Keratinocyte (primary cell): Measurements from ENCODE around the gene MRPS16.

Experiments
- EZH2 ChIP-seq: IDR thresholded peaks from one replicate; pipeline ENCODE4 v1.6.1; 2012; ENCODE audit warnings: inconsistent platforms, mild to moderate bottlenecking, low read length, moderate library complexity
- TF ChIP-seq, protein P1 (sequence below), 3 experiments: IDR thresholded peaks in 1 of 3; conservative IDR thresholded peaks in 1 of 3; optimal IDR thresholded peaks in 1 of 3; 2 replicates in 2 of 3; 3 replicates in 1 of 3; pipeline versions ENCODE3 to v1.5.1; 2011; ENCODE audit warnings: low read length in 3 of 3, mild to moderate bottlenecking in 3 of 3, moderate library complexity in 2 of 3, control low read depth in 1 of 3, inconsistent platforms in 1 of 3; ENCODE audit not compliant: insufficient read depth in 2 of 3; ENCODE audit errors: extremely low read depth in 1 of 3

DNA sequence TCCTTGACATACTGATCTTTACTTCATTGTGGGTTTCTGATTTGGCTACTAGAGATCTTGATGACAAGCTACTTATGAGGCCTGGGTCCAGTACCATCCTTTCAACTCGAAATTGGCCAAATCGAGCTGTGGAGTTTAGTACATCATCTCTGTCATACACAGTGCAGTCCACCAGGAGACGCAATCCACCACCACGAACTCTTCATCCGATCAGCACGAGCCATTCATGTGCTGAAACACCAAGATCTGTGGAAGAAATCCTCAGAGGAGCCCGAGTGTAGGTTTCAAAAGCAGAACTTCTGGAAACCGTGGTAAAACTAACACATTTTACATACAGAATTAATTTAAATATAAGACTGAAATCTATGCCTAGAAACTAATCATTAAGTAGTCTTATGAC is 19.6 kb downstream of the MRPS16 start:
- no peak for TF ChIP-seq EZH2
- TF ChIP-seq, protein P1, sequence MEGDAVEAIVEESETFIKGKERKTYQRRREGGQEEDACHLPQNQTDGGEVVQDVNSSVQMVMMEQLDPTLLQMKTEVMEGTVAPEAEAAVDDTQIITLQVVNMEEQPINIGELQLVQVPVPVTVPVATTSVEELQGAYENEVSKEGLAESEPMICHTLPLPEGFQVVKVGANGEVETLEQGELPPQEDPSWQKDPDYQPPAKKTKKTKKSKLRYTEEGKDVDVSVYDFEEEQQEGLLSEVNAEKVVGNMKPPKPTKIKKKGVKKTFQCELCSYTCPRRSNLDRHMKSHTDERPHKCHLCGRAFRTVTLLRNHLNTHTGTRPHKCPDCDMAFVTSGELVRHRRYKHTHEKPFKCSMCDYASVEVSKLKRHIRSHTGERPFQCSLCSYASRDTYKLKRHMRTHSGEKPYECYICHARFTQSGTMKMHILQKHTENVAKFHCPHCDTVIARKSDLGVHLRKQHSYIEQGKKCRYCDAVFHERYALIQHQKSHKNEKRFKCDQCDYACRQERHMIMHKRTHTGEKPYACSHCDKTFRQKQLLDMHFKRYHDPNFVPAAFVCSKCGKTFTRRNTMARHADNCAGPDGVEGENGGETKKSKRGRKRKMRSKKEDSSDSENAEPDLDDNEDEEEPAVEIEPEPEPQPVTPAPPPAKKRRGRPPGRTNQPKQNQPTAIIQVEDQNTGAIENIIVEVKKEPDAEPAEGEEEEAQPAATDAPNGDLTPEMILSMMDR (optimal IDR thresholded peaks at IDR 0.05 in 1 of 3, IDR thresholded peaks at IDR 0.05 in 1 of 3, conservative IDR thresholded peaks at IDR 0.05 in 1 of 3; ENCODE audit: extremely low read depth in 1 of 3, insufficient read depth in 2 of 3, low read length in 3 of 3) = no peak
